ENCODE results near the gene SERPINE1. TPM values are rescaled to one million over a fixed set of nuclear protein-coding genes. Genes with fewer than 3 reads are reported as not detected.

Gene SERPINE1
- total and polyA plus RNA-seq, 2 of the 13 experiments (the other 11 are each of a cell fraction or from before 2014, with no cell fraction given): 21.2 to 1,576 TPM

DNA sequence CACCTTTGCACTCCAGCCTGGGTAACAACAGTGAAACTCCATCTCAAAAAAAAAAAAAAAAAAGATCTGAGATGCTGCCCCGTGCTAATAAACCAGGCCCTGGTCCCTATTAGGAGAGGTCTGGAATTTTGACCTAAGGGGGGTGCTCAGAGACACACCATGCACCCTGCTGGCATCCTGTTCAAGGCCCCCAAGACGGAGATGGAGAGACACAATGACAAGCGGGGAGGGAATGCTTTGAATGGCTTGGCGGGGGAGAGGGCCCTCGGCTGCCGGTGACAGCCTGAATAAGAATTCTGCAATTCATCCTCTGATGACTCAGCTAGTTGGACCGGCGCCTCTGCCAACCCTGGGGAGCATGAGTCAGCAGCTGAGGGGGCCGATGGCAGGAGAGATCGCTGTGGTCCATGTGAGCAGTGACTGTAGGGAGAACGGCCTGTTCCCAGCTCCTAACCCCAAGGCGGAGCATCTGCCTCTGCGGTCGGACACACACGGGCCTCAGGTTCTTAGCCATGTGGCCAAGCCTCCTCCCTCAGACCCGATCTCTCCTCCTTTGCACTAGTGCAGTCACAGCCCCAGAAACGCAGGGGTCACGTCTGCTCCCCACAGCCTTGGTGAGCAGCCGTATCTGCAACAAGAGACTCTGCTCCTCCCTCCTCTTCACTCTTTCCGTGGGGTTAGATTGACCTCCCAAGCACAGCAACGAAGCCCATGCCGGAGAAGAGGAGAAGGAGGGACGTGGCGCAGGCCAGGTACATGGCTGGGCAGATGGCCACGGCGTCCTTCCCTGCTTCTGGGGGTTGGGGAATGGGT is 26.7 kb upstream of the SERPINE1 start (continued):
- TF ChIP-seq ZFP91 (CRISPR knock-in tag; IDR thresholded peaks at IDR 0.05; ENCODE audit: borderline replicate concordance) (peak; percentile 64; the same call in 1 of the 2 replicates), NCOR1 (IDR thresholded peaks at IDR 0.05; ENCODE audit: borderline replicate concordance, low read length) (peak; percentile 41; the same call in 1 of the 2 replicates), ZMYM4 (CRISPR knock-in tag; IDR thresholded peaks at IDR 0.05) (peak; percentile 40; the same call in 1 of the 2 replicates), ZNF317 (CRISPR knock-in tag; IDR thresholded peaks at IDR 0.05) (0 out of 2 replicates have a peak, but pooled peaks have one; percentile 35), MXD1 (CRISPR knock-in tag; IDR thresholded peaks at IDR 0.05) (0 out of 2 replicates have a peak, but pooled peaks have one; percentile 35), POGZ (CRISPR knock-in tag; IDR thresholded peaks at IDR 0.05) (peak; percentile 53), TCF7L2 (IDR thresholded peaks at IDR 0.05; ENCODE audit: low read depth, low read length) (no peak), TGIF2 (CRISPR knock-in tag; IDR thresholded peaks at IDR 0.05) (peak; percentile 95), KAT8 (CRISPR knock-in tag; IDR thresholded peaks at IDR 0.05) (peak; percentile 71), NFYC (CRISPR knock-in tag; IDR thresholded peaks at IDR 0.05) (no peak), ZNF430 (CRISPR knock-in tag; IDR thresholded peaks at IDR 0.05) (0 out of 2 replicates have a peak, but pooled peaks have one; percentile 61), DNMT3B (CRISPR knock-in tag; conservative IDR thresholded peaks at IDR 0.05) (peak; percentile 82; the same call in 1 of the 2 replicates), ZNF850 (CRISPR knock-in tag; conservative IDR thresholded peaks at IDR 0.05) (no peak), CHD4 (IDR thresholded peaks at IDR 0.05; ENCODE audit: borderline replicate concordance, low read length) (no peak), YY1 (IDR thresholded peaks at IDR 0.05; ENCODE audit: insufficient read depth, insufficient replicate concordance, low read depth, low read length) (peak; percentile 19)
- TF ChIP-seq, protein P1, sequence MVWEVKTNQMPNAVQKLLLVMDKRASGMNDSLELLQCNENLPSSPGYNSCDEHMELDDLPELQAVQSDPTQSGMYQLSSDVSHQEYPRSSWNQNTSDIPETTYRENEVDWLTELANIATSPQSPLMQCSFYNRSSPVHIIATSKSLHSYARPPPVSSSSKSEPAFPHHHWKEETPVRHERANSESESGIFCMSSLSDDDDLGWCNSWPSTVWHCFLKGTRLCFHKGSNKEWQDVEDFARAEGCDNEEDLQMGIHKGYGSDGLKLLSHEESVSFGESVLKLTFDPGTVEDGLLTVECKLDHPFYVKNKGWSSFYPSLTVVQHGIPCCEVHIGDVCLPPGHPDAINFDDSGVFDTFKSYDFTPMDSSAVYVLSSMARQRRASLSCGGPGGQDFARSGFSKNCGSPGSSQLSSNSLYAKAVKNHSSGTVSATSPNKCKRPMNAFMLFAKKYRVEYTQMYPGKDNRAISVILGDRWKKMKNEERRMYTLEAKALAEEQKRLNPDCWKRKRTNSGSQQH (CRISPR knock-in tag; IDR thresholded peaks at IDR 0.05; ENCODE audit: low read depth): peak; percentile 80; the same call in 1 of the 2 replicates
- TF ChIP-seq, protein P2, sequence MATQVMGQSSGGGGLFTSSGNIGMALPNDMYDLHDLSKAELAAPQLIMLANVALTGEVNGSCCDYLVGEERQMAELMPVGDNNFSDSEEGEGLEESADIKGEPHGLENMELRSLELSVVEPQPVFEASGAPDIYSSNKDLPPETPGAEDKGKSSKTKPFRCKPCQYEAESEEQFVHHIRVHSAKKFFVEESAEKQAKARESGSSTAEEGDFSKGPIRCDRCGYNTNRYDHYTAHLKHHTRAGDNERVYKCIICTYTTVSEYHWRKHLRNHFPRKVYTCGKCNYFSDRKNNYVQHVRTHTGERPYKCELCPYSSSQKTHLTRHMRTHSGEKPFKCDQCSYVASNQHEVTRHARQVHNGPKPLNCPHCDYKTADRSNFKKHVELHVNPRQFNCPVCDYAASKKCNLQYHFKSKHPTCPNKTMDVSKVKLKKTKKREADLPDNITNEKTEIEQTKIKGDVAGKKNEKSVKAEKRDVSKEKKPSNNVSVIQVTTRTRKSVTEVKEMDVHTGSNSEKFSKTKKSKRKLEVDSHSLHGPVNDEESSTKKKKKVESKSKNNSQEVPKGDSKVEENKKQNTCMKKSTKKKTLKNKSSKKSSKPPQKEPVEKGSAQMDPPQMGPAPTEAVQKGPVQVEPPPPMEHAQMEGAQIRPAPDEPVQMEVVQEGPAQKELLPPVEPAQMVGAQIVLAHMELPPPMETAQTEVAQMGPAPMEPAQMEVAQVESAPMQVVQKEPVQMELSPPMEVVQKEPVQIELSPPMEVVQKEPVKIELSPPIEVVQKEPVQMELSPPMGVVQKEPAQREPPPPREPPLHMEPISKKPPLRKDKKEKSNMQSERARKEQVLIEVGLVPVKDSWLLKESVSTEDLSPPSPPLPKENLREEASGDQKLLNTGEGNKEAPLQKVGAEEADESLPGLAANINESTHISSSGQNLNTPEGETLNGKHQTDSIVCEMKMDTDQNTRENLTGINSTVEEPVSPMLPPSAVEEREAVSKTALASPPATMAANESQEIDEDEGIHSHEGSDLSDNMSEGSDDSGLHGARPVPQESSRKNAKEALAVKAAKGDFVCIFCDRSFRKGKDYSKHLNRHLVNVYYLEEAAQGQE (IDR thresholded peaks at IDR 0.05; ENCODE audit: borderline replicate concordance in 1 of 2, low read depth in 1 of 2, low read length in 2 of 2): no peak
- TF ChIP-seq, protein P3, sequence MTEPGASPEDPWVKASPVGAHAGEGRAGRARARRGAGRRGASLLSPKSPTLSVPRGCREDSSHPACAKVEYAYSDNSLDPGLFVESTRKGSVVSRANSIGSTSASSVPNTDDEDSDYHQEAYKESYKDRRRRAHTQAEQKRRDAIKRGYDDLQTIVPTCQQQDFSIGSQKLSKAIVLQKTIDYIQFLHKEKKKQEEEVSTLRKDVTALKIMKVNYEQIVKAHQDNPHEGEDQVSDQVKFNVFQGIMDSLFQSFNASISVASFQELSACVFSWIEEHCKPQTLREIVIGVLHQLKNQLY (CRISPR knock-in tag; IDR thresholded peaks at IDR 0.05): 0 out of 2 replicates have a peak, but pooled peaks have one; percentile 27

All from HepG2 (cell line).